PC-9 (cell line): ENCODE data around the gene GSG1. TPM values are rescaled to one million over a fixed set of nuclear protein-coding genes. Genes with fewer than 3 reads are reported as not detected.

Experiments
- BruUV-seq: library from RNA; stranded (reverse); fragments of 400-500 nt; replicated peaks from 2 replicates; lab custom pipeline; 2021; lab: Mats Ljungman, UMichigan
- CTCF ChIA-PET: fragments of 300-600 bp; sonication (Branson Sonifier 250); formaldehyde crosslinking; loops from one replicate; lab custom pipeline; 2022; ENCODE audit warnings: antibody characterized with exemption; lab: Charles Lee
- POLR2A ChIA-PET: fragments of 300-600 bp; sonication (Branson Sonifier 250); formaldehyde crosslinking; loops from one replicate; lab custom pipeline; 2022; ENCODE audit warnings: antibody characterized with exemption; ENCODE audit not compliant: unreplicated experiment; lab: Charles Lee
- DNase-seq, 2 experiments: peaks; one replicate each; pipeline versions ENCODE4 v3.0.0 to v3.0.0-alpha.2; 2015 to 2022; ENCODE audit warnings: mixed read lengths in 1 of 2
- H2AFZ ChIP-seq: fragments of 200-600 bp; sonication (generic); 2 replicates; pipeline ENCODE4 v1.8.1; 2017; ENCODE audit warnings: antibody characterized with exemption
- H3F3A ChIP-seq: fragments of 200-600 bp; sonication (generic); 2 replicates; pipeline ENCODE4 v1.8.1; 2017; ENCODE audit warnings: antibody characterized with exemption, mild to moderate bottlenecking, low read depth; ENCODE audit not compliant: insufficient read depth
- H3K27ac ChIP-seq: fragments of 200-600 bp; sonication (generic); 2 replicates; pipeline ENCODE4 v1.6.1; 2016; ENCODE audit warnings: mixed run types
- H3K27me3 ChIP-seq: fragments of 200-600 bp; sonication (generic); 2 replicates; pipeline ENCODE4 v1.6.1; 2016; ENCODE audit warnings: low read depth, mixed run types; ENCODE audit not compliant: insufficient read depth
- H3K36me3 ChIP-seq: fragments of 200-600 bp; sonication (generic); 2 replicates; pipeline ENCODE4 v1.6.1; 2016; ENCODE audit warnings: low read depth, mixed run types
- H3K4me1 ChIP-seq: fragments of 200-600 bp; sonication (generic); replicated peaks from 2 replicates; pipeline ENCODE4 v1.6.1; 2016; ENCODE audit warnings: mixed run types; ENCODE audit not compliant: insufficient read depth
- H3K4me2 ChIP-seq: fragments of 200-600 bp; sonication (generic); 2 replicates; pipeline ENCODE4 v1.6.1; 2017; ENCODE audit warnings: mixed run types
- H3K4me3 ChIP-seq: fragments of 200-600 bp; sonication (generic); 2 replicates; pipeline ENCODE4 v1.6.1; 2016; ENCODE audit warnings: mixed run types
- H3K79me2 ChIP-seq: fragments of 200-600 bp; sonication (generic); 2 replicates; pipeline ENCODE4 v1.6.1; 2017; ENCODE audit warnings: low read depth, mixed run types
- H3K9me2 ChIP-seq: fragments of 200-600 bp; sonication (generic); 2 replicates; pipeline ENCODE4 v1.8.1; 2017; ENCODE audit warnings: mild to moderate bottlenecking; ENCODE audit not compliant: insufficient read depth
- H3K9me3 ChIP-seq: fragments of 200-600 bp; sonication (generic); 2 replicates; pipeline ENCODE4 v1.8.1; 2016; ENCODE audit warnings: low read depth; ENCODE audit not compliant: insufficient read depth
- H4K20me1 ChIP-seq: fragments of 200-600 bp; sonication (generic); 2 replicates; pipeline ENCODE4 v1.8.1; 2017; ENCODE audit not compliant: insufficient read depth
- EZH2 ChIP-seq: fragments of 200-600 bp; sonication (generic); IDR thresholded peaks from 2 replicates; pipeline ENCODE4 v1.8.0; 2017; ENCODE audit warnings: antibody characterized with exemption, low read depth
- intact Hi-C: fragments of 100-400 bp; cut with micrococcal nuclease; formaldehyde crosslinking; loops from one replicate; pipeline ENCODE4 v1.10.0; 2022; ENCODE audit not compliant: unreplicated experiment
- total RNA-seq: library from RNA; stranded (reverse); gene quantifications from 2 replicates; pipeline ENCODE4 v1.2.3, GENCODE V29; 2021
- TF ChIP-seq, protein P1 (sequence below): fragments of 200-600 bp; sonication (generic); conservative IDR thresholded peaks from 2 replicates; pipeline ENCODE4 v1.6.1; 2017; ENCODE audit warnings: mixed run types, antibody characterized with exemption, mild to moderate bottlenecking, moderate library complexity

The GSG1 gene
- total RNA-seq, 1 experiment from 2014 or later, result 0.41 TPM

DNA sequence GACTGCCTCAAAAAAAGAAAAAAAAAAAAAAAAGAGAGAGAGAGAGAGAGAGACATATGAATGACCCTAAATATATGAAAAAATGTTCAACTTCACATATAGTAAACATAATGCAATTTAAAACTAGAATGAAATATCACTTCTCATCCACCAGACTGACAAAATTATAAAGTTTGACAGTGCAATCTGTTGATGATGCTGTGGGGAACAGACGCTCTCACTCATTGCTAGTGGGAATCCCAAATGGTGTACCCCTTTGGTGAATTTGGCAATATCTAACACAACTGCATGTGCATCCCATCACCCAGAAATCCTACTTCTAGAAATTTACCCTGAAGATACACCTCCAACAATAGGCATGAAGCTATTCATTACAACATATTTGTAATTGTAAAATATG, 2.3 kb upstream of the GSG1 start:
- DNase-seq, result no peak
- no TSS peak for BruUV-seq

DNA sequence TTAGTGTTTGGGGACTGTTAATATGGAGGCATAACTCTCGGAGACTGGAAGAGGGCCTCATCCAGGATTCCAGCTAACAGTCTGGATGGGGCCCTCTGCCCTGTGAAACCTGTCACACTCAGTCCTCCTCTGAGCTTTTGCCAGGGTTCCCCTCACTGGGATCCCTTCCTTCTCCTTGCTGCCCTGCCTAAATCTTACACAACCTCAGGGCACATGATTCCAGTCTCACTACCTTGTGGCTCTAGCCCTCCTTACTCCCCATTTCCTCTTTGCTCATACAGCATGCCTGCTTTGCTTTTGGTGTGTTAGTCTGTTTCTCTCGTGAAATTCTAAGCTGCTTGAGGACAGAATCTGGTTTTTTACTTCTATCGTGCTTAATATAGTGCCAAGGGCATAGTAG, 942 bp upstream of the GSG1 start:
- no peak for DNase-seq
- H3K9me2 ChIP-seq, result no peaks in the 10 kb centered on the region
- BruUV-seq, result no TSS peak
- peaks cover 37% of the 10 kb centered on the region for H3F3A ChIP-seq
- ChIA-PET CTCF (no interaction called here), POLR2A (no interaction called here)
- H3K4me2 ChIP-seq, result no peak overlapping the region
- H3K36me3 ChIP-seq, result no peaks in the 10 kb centered on the region
- peaks cover 7% of the 10 kb centered on the region; the same call in 1 of the 2 replicates for H3K79me2 ChIP-seq
- peak overlapping the region; percentile 97 for H3K27ac ChIP-seq
- H3K4me3 ChIP-seq, result no peak overlapping the region
- H3K27me3 ChIP-seq, result no peaks in the 10 kb centered on the region
- no peaks in the 10 kb centered on the region for H4K20me1 ChIP-seq
- TF ChIP-seq, protein P1, sequence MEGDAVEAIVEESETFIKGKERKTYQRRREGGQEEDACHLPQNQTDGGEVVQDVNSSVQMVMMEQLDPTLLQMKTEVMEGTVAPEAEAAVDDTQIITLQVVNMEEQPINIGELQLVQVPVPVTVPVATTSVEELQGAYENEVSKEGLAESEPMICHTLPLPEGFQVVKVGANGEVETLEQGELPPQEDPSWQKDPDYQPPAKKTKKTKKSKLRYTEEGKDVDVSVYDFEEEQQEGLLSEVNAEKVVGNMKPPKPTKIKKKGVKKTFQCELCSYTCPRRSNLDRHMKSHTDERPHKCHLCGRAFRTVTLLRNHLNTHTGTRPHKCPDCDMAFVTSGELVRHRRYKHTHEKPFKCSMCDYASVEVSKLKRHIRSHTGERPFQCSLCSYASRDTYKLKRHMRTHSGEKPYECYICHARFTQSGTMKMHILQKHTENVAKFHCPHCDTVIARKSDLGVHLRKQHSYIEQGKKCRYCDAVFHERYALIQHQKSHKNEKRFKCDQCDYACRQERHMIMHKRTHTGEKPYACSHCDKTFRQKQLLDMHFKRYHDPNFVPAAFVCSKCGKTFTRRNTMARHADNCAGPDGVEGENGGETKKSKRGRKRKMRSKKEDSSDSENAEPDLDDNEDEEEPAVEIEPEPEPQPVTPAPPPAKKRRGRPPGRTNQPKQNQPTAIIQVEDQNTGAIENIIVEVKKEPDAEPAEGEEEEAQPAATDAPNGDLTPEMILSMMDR, result no peak
- no peak for TF ChIP-seq EZH2
- H2AFZ ChIP-seq, result no peak overlapping the region
- H3K4me1 ChIP-seq, result peaks cover 52% of the 10 kb centered on the region
- peaks cover 5% of the 10 kb centered on the region; the same call in 1 of the 2 replicates for H3K9me3 ChIP-seq
- intact Hi-C loops, result no loop called here

More for the DNA sequence above, 2.3 kb upstream of the GSG1 start:
- no peaks in the 10 kb centered on the region for H3K36me3 ChIP-seq
- no peak overlapping the region for H2AFZ ChIP-seq
- H3F3A ChIP-seq, result peaks cover 24% of the 10 kb centered on the region
- ChIA-PET CTCF (no interaction called here), POLR2A (interaction anchor here (0.6 kb wide), 1 partner anchor 90 kb away, joined by 4 read pairs; no protein-coding TSS in a partner anchor)
- TF ChIP-seq EZH2, result no peak
- TF ChIP-seq, protein P1, result no peak
- H3K4me1 ChIP-seq, result peaks cover 38% of the 10 kb centered on the region
- H3K79me2 ChIP-seq, result no peaks in the 10 kb centered on the region
- H4K20me1 ChIP-seq, result no peaks in the 10 kb centered on the region
- no peaks in the 10 kb centered on the region for H3K27me3 ChIP-seq
- no peaks in the 10 kb centered on the region for H3K9me2 ChIP-seq
- peaks cover 9% of the 10 kb centered on the region; the same call in 1 of the 2 replicates for H3K9me3 ChIP-seq
- intact Hi-C loops, result no loop called here
- no peak overlapping the region for H3K4me3 ChIP-seq
- H3K27ac ChIP-seq, result no peak overlapping the region
- no peak overlapping the region for H3K4me2 ChIP-seq

DNA sequence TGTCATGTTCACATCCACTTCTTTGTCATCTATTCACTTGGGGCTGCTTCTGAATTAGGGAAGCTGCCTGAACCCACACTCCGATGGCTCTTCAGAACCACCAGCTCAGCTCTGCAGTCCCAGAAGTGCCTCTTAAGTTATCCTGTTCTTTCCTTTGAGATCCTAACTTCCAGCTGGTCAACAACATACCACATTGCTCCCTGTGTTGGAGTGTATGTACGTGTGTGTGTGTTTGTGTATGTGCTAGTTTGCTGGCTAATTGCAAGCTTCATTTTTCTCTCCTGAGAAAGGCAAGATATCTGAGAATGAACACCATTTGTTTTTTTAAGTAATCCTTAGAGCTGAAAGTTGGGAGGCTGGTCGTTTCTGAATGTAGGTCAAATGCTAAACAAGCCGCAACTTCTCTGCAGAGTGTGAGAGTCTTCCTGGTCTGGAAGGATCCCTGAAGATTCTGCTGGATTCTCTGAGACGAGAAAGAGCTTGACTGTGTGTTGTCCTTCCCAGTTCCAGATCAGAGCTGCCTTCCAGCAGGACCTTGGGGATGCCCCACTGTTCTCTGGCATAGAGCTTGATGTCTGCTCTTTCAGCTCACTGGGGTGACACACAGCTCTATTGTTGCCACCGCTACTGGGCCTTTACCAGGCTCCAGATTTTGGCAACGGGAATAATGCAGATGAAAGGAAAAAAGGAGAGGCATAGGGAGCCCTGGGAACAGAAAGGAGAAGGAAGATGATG, 839 bp downstream of the GSG1 start:
- H4K20me1 ChIP-seq, result no peaks in the 10 kb centered on the region
- TF ChIP-seq, protein P1, result no peak
- TF ChIP-seq EZH2, result no peak
- H3K27me3 ChIP-seq, result no peaks in the 10 kb centered on the region
- POLR2A ChIA-PET, result interaction anchor here (0.5 to 5.4 kb wide), 15 partner anchors 18 to 212 kb away, joined by 3 to 37 read pairs (median 4); partner anchors contain the start of genes EMP1 and GPRC5A
- intact Hi-C loops, result loop anchor here (2.0 kb wide), 1 partner anchor 16 kb away; no protein-coding TSS in a partner anchor
- peak in 1 of 2 experiments; percentile 21 for DNase-seq
- H3F3A ChIP-seq, result peaks cover 51% of the 10 kb centered on the region
- peak overlapping the region; percentile 95 for H3K4me2 ChIP-seq
- peak overlapping the region; percentile 70; the same call in 1 of the 2 replicates for H3K4me3 ChIP-seq
- no peaks in the 10 kb centered on the region for H3K9me2 ChIP-seq
- peak overlapping the region; percentile 97 for H3K27ac ChIP-seq
- peaks cover 7% of the 10 kb centered on the region; the same call in 1 of the 2 replicates for H3K79me2 ChIP-seq
- no peak overlapping the region for H2AFZ ChIP-seq
- no peaks in the 10 kb centered on the region for H3K9me3 ChIP-seq
- BruUV-seq, result no TSS peak
- peaks cover 63% of the 10 kb centered on the region for H3K4me1 ChIP-seq
- H3K36me3 ChIP-seq, result no peaks in the 10 kb centered on the region
- CTCF ChIA-PET, result interaction anchor here (0.6 to 3.1 kb wide), 7 partner anchors 22 to 299 kb away, joined by 3 to 13 read pairs (median 6); partner anchors contain the start of gene EMP1
